IPS-15b (cell line): ENCODE results near the gene PSMB7.
A peak's percentile ranks its signal among the peaks of the same experiment; 100 is the strongest.

Experiments used
- H3K27me3 ChIP-seq: one replicate; pipeline ENCODE4 v1.6.1; 2013; ENCODE audit warnings: low read length; ENCODE audit not compliant: control insufficient read depth, insufficient read depth
- H3K36me3 ChIP-seq: one replicate; pipeline ENCODE4 v1.6.1; 2013; ENCODE audit warnings: low read length; ENCODE audit not compliant: control insufficient read depth, insufficient read depth
- H3K4me1 ChIP-seq: one replicate; pipeline ENCODE4 v1.6.1; 2013; ENCODE audit warnings: mild to moderate bottlenecking, low read length; ENCODE audit not compliant: control insufficient read depth, insufficient read depth
- H3K4me3 ChIP-seq: one replicate; pipeline ENCODE4 v1.5.1; 2013; ENCODE audit warnings: low read depth, low read length
- H3K9ac ChIP-seq: one replicate; pipeline ENCODE4 v1.6.1; 2013; ENCODE audit warnings: low read depth, mild to moderate bottlenecking, low read length
- H3K9me3 ChIP-seq: one replicate; pipeline ENCODE4 v1.6.1; 2013; ENCODE audit warnings: mild to moderate bottlenecking, low read length; ENCODE audit not compliant: control insufficient read depth, insufficient read depth

PSMB7 gene

DNA sequence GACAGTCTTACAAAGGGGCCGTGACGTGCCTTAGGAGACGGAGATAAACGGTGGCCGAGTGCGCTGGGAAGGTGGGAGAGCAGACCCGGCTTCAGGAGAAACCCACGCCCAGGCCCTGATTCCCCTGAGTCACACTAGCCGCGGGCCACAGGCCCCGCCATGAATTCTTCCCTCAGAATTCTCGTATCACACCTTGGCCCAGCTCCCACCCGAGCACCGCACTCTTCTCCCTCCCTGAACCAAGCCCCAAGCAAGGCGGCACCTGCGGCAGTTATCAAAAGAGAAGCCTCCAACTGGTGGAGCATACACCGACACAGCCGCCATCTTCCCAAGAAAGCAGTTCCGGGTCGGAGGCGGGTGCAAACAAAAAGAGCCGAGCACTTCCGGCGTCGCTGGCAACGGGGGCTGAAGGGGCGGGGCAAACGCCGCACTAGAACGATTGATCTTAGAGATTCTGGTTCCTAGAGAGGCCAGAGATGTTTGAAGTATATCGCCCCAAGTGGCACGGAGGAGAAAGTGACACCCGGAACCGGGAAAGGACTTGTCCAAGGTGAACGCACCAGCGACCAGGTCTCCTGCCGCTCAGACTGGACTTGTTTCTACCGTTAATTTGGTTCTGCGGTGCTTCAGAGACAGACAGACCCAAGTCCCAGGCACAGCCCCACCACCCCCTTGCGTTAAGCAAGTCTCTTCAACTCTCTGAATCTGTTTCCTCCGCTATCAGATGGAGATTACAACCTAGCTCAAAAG, at the start of gene PSMB7:
PSMB7 (minus strand) TSS at position 341 of the 750 bp plus-strand sequence; CDS start at position 324, 17 bp downstream.
- Histone ChIP-seq H3K4me3 (peak within 1 kb of the TSS; percentile 96), H3K9me3 (no peaks in the 10 kb centered on the region), H3K4me1 (no peaks in the 10 kb centered on the region), H3K27me3 (no peaks in the 10 kb centered on the region), H3K36me3 (peaks cover 17% of the 10 kb centered on the region), H3K9ac (peak within 1 kb of the TSS; percentile 82)

DNA sequence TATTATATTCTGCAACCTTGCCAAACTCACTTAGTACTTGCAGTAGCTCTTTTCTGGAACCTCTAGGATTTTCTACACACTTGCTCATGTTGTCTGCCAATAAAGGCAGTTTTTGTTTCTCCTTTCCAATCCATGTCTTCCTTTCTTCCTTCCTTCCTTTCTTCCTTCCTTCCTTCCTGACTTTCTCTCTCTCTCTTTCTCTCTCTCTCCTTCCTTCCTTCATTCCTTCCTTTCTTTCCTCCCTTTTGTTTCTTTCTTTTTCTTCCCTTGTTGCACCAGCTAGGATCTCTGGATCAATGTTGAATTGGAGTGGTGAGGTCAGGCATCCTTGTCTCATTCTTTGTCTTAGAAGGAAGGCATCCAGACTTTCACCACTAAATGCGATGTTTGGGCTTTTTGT, 47.5 kb upstream of the PSMB7 start:
- H3K9ac ChIP-seq, result no peak overlapping the region
- H3K27me3 ChIP-seq, result no peaks in the 10 kb centered on the region
- no peaks in the 10 kb centered on the region for H3K36me3 ChIP-seq
- no peak overlapping the region for H3K4me3 ChIP-seq
- no peaks in the 10 kb centered on the region for H3K4me1 ChIP-seq
- no peaks in the 10 kb centered on the region for H3K9me3 ChIP-seq

DNA sequence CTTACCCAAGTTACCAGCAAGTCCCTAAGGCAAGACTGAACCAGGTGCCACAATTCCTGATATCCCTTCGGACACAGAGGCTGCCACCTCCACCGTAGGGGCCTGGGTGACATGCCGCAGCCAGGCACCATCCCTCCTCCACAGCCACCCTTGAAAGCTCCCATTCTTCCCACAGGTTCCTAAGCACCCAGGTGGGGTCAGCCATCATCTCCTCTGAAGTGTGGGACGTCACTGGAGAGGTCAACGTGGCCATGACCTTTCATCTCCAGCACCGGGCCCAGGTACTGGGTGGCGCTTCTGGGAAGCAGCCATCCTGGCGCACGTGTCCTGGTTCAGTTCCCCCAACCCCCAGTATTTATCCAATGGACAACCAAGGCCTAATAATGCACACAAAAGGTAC, 43.2 kb upstream of the PSMB7 start:
- no peak overlapping the region for H3K4me3 ChIP-seq
- H3K27me3 ChIP-seq, result peaks cover 5% of the 10 kb centered on the region
- H3K4me1 ChIP-seq, result no peaks in the 10 kb centered on the region
- no peaks in the 10 kb centered on the region for H3K9me3 ChIP-seq
- no peak overlapping the region for H3K9ac ChIP-seq
- H3K36me3 ChIP-seq, result no peaks in the 10 kb centered on the region

DNA sequence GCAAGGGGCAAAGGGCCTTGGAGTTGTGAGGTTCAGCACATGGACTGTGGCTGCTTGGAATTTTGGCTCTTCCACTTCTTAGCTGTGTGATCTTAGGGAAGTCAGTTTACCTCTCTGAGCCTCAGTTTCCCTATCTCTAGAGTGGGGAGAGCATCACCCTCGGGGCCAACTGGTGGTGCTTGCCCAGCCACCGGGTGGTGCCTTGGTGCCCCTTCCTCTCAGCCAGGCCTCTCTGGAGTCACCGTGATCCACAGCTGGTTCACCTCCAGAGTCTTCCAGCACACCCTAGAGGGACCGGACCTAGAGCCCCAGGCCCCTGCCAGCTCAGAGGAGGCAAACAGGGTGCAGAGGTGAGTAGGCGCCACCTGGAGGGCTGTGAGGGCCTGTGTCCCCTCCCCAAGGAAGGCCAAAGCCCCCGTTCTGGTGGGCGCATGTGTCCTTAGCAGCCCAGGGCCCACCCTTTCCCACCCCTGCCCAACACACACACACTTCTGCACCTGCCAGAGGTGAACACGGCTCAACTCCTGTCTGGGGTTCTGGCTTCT, 42.7 kb upstream of the PSMB7 start:
- Histone ChIP-seq H3K4me1 (no peaks in the 10 kb centered on the region), H3K9ac (no peak overlapping the region), H3K27me3 (peaks cover 7% of the 10 kb centered on the region), H3K4me3 (no peak overlapping the region), H3K9me3 (no peaks in the 10 kb centered on the region), H3K36me3 (no peaks in the 10 kb centered on the region)

DNA sequence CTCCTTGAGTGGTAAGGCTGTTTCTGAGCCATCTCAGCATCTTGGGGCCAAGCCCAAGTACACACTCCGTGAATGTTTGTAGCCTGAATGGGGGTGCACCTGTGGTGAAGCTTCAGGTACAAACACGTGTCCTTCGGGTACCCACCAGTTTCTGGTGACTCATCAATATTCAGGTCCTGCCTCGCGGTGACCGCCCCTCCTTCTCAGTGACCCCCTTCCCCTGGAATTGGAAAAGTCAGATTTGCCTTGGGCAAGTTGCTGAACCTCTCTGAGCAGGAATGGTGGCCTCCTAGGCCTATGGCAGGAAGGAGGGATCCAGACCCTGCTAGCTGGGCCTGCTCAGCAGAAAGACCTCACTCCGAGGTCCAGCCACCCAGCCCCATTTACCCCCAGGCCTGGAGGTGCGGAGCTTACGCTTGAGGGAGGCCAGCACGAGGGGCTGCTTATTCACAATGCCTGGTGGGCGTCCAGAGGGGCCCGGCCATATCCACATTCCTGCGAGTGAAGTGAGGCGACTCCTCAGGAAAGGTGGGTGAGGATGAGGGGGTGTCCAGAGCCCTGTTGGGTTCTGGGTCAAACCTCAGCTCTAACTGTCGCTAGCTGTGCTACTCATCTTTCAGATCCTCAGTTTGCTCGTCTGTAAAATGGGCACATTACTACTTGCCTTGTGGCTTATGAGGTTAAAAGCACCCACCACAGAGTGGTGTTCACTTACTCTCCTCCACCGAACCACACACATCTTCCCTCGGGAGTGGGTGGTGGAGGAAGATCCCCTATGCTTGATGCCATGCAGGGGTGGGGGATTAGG, 42.0 kb upstream of the PSMB7 start:
- Histone ChIP-seq H3K9ac (no peak overlapping the region), H3K4me3 (no peak overlapping the region), H3K9me3 (no peaks in the 10 kb centered on the region), H3K4me1 (no peaks in the 10 kb centered on the region), H3K27me3 (peaks cover 14% of the 10 kb centered on the region), H3K36me3 (peaks cover 3% of the 10 kb centered on the region)

DNA sequence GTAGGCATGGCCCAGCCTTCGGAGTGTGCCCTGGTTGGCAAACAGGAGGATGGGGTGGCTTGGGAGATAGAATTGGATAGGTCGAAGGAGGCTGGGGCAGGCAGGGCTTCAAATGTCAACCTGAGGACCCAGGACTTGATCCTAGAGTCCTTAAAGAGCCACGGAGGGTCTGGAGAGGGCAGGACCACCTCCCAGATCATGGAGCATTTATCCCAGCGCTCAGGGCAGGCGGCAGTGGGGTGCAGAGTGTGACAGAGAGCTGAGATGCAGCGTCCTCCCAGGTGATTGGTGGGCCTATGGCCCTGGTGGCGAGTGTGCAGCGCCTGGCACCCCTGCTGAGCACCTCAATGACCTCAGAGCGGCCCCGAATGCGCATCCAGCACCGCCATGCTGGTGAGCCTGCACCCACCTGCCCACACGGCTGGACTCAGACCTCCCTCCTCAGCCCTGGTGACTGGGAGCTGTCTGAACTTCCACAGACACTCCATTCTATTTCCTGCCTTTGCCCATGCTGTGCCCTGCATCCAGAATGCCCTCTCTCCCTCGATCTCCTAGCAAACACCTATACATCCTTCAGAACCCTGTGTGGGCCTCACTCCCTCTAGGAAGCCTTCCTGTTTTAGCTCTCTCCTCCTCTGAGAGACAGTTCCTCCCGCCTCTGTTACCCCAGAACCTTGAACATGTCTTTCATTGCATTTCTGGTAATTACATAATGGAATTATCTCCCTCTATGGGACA, 41.3 kb upstream of the PSMB7 start:
- Histone ChIP-seq H3K4me1 (no peaks in the 10 kb centered on the region), H3K9me3 (no peaks in the 10 kb centered on the region), H3K4me3 (no peak overlapping the region), H3K36me3 (peaks cover 3% of the 10 kb centered on the region), H3K9ac (no peak overlapping the region), H3K27me3 (peaks cover 21% of the 10 kb centered on the region)

DNA sequence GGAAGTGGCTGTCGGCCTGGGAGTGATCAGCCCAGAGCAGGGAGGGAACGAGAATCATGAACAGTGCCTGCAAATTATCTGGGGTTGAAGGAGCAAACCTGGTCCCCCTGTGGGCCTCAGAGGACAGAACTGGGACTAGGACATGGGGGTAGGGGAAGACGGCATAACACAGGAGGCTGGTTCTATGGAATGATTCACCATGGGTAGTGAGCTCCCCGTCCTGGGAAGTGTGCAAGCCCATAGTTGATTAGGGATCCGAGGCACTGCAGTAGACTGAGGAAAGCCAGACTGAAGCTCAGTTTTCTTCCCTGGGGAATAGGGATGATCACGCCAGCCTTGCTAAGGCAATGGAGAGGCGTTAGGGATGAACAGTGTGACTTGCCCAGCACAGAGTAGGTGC, 40.6 kb upstream of the PSMB7 start:
- peaks cover 28% of the 10 kb centered on the region for H3K27me3 ChIP-seq
- H3K4me1 ChIP-seq, result peaks cover 5% of the 10 kb centered on the region
- H3K36me3 ChIP-seq, result peaks cover 3% of the 10 kb centered on the region
- H3K4me3 ChIP-seq, result no peak overlapping the region
- no peaks in the 10 kb centered on the region for H3K9me3 ChIP-seq
- no peak overlapping the region for H3K9ac ChIP-seq

DNA sequence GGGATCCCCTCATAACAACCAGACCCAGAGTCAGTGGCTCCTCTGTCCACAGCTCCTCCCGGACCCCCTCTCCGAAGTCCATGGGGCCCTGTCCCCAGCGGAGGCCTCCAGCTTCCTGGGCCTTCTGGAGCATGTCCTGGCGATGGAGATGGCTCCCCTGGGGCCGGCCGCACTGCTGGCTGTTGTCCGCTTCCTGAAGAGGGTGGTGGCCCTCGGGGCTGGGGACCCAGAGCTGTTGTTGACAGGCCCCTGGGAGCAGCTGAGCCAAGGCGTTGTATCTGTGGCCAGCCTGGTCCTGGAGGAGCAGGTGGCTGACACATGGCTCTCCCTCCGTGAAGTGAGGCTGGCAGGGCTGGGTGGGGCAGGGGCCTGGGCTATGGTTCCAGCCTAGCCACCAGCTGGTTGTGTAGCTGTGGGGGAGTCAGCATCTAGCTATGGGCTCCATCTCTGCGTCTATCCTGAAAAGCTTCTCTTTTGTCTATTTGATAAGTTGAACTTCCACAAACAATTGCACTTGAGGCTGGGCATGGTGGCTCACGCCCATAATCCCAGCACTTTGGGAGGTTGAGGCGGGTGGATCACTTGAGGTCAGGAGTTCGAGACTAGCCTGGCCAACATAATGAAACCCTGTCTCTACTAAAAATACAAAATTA, 39.7 kb upstream of the PSMB7 start:
- Histone ChIP-seq H3K9me3 (no peaks in the 10 kb centered on the region), H3K9ac (no peak overlapping the region), H3K4me1 (peaks cover 6% of the 10 kb centered on the region), H3K4me3 (no peak overlapping the region), H3K27me3 (peaks cover 31% of the 10 kb centered on the region), H3K36me3 (peaks cover 3% of the 10 kb centered on the region)

DNA sequence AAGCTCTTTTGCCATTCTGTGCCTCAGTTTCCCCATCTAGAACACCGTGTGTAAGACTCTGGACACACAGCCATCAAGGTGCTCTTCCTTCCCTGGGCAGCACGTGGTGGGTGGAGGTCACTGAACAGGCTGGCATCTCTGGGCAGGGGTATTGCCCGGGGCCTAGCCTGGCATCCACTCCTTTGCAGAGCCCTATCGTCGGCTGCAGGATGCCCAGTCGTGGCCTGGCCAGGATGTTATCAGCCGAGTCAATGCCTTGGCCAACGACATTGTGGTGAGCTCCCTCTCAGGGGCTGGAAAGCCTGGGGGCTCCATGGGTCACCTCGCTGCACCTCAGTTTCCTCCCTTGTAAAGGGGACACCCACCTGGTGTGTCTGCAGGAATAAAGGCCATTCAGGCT, 39.1 kb upstream of the PSMB7 start:
- peaks cover 31% of the 10 kb centered on the region for H3K27me3 ChIP-seq
- H3K9ac ChIP-seq, result no peak overlapping the region
- peaks cover 6% of the 10 kb centered on the region for H3K4me1 ChIP-seq
- peaks cover 3% of the 10 kb centered on the region for H3K36me3 ChIP-seq
- H3K4me3 ChIP-seq, result no peak overlapping the region
- no peaks in the 10 kb centered on the region for H3K9me3 ChIP-seq

DNA sequence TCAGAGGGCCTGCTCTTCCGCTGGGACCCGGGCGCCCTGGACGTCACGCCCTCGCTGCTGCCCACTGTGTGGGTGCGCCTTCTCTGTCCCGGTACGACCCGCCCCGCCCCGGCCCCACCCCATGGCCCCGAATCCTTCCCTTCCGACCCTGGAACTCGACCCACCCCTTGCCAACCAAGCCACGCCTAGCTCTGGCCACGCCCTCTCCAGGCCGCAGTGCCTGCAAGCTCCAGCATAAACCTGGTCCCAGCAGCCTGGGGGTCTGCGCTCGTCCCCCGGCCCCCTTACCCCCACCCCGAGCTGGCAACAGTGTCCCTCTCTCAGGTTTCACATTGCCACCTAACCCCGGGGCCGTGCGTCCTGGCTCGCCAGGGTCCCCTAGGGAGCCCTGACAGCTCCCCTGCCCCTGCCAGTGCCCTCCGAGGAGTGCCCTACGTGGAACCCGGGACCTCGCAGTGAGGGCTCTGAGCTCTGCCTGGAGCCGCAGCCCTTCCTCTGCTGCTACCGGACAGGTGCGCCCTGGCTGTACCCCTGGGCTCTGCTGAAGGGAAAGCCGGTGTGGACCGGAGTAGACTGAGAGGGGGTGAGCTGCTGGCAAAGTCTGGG, 38.4 kb upstream of the PSMB7 start:
- H3K4me3 ChIP-seq, result peak overlapping the region; percentile 46
- H3K9ac ChIP-seq, result no peak overlapping the region
- peaks cover 6% of the 10 kb centered on the region for H3K4me1 ChIP-seq
- no peaks in the 10 kb centered on the region for H3K9me3 ChIP-seq
- H3K27me3 ChIP-seq, result peaks cover 31% of the 10 kb centered on the region
- peaks cover 3% of the 10 kb centered on the region for H3K36me3 ChIP-seq
